GM12874 (cell line): ENCODE data around the gene PSD2.

Experiments used
- TF ChIP-seq, protein P1 (sequence below): IDR thresholded peaks from 2 replicates; pipeline ENCODE4 v1.5.1; 2011; ENCODE audit warnings: low read depth, mild to moderate bottlenecking, control low read depth, low read length, moderate library complexity; ENCODE audit not compliant: insufficient read depth

The PSD2 gene

DNA sequence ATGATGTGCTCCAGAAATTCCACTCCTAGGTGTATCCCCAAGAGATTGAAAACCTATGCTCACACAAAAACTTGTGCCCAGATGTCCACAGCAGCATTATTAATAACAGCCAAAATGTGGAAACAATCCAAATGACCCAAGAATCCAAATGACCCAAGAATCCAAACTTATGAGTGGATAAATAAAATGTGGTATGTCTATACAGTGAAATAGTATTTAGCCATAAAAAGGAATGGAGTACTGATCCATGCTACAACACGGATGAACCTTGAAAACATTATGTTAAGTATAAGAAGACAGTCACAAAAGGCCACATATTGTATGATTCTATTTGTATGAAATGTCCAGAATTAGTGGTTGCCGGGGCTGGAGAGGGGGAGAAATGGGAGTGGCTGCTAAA lies 80.3 kb downstream of the PSD2 start:
- TF ChIP-seq, protein P1, sequence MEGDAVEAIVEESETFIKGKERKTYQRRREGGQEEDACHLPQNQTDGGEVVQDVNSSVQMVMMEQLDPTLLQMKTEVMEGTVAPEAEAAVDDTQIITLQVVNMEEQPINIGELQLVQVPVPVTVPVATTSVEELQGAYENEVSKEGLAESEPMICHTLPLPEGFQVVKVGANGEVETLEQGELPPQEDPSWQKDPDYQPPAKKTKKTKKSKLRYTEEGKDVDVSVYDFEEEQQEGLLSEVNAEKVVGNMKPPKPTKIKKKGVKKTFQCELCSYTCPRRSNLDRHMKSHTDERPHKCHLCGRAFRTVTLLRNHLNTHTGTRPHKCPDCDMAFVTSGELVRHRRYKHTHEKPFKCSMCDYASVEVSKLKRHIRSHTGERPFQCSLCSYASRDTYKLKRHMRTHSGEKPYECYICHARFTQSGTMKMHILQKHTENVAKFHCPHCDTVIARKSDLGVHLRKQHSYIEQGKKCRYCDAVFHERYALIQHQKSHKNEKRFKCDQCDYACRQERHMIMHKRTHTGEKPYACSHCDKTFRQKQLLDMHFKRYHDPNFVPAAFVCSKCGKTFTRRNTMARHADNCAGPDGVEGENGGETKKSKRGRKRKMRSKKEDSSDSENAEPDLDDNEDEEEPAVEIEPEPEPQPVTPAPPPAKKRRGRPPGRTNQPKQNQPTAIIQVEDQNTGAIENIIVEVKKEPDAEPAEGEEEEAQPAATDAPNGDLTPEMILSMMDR: no peak

DNA sequence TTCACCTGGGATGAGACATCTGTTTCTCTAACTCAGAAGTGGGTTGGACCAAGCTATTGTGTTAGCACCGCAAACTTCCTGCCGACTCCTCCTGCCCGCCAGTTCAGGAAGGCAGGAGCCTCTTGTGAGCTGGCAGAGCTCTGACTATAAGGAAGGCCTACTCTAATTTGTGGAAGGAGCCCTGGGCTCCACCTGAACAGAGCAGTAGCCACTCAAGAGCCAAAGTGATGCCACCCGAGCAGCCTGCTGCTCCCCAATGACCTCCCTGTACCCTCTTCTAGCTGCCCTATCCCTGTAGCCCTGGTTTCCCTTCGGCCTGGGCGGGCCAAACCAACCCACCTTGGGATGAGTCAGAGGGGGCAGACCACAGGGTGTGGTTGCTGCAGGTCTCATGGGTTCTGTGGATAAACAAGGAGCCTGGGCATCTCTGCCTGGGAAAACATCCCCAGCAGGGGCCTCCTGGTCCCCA lies 81.6 kb downstream of the PSD2 start:
- TF ChIP-seq, protein P1: no peak

DNA sequence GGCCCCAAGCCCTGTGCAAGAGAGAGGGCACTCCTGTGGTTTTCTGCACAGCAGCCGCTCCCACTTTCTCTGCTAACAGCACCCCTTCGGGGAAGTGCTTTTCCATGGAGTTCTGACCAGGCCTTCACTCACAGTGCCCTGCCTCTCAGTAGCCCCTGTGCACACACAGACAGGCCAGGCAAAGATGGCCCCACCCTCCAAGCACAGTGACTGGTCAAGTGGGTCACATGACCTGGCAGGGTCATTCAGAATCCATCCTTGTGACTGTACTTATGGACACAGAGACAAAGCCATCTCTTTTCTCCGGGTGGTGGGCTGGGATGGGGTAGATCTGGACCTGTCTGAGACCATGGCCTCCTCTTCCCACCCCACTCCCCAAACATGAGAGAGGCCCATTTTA lies 82.5 kb downstream of the PSD2 start:
- TF ChIP-seq, protein P1: no peak

DNA sequence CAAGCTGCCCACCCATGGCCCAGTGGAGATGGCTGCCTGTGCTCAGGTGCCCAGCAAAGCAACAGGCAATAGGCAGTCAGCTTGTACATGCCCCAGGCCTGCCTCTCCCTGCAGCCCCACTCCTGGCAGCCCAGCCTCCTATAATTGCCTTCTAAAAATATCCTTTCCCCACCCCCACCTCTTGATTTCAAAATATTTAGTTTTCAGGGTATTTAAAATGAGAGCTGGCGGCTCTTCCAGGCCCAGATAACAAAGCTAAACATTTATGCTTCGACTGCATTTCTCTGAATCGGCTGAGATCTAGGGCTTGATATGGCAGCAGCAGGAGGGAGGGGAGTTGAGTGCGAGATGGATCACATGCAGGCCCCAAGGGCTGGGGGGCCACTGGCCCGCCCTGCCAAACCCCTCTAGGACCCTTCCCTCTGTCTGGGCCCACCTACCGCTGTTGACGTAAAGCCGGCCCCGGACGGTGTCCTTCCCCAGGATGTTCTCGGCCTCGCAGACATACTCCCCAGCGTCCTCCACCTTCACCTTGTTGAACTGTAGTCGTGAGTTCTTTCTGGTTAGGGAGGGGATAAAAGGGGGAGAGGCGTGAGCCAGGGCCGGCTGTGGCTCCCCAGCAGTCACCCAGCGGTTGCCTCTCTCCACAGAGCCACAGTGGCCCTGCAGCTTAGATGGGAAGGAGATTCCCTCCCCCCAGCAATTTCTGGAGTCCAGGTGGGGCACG lies 85.0 kb downstream of the PSD2 start:
- TF ChIP-seq, protein P1: no peak

DNA sequence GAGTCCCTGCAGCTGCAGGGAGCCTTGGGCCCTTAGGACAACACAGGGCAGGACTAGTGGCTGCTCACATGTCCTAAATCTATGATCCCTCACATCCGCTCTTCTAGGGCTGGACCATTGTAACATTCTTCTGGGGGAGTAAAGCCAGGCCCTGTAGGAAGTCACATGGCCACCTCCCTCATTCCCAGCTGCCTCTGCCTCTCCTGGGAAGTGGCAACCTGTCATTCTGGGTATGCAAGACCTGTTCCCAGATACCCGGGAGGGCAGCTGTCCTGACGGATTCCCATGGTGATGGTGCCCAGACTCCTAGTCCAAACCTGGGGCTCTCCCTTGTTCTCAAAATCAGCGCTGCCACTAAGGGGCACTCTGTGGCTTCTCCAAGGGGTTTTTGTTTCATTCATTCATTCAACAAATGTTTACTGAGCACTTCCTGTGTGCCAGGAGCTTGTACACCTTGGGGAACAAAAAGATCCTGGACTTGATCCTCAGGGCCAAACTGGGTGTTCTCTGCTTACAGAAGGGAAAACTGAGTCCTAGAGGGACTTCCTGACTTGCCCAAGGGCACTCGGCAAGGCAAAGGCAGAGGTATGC lies 85.6 kb downstream of the PSD2 start:
- TF ChIP-seq, protein P1: no peak

DNA sequence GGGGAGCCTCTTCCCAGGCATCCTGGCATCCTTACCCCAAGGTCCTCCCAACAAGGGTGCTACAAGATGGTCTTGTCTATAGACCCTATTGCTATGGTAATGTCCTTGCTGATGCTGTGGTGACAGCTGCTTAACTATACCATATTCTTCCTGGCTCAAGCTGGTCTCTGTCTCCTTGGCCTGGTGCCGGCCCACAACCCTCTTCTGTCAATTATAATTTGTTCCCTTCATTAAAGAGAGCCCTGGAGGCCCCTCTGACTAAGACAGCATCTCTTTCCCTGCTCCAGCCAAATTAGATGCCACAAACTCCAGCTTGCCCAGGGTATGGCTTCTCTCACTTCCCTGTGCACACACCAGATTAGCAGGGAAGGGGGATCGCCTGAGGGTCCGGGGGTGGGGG lies 86.7 kb downstream of the PSD2 start:
- TF ChIP-seq, protein P1: no peak

DNA sequence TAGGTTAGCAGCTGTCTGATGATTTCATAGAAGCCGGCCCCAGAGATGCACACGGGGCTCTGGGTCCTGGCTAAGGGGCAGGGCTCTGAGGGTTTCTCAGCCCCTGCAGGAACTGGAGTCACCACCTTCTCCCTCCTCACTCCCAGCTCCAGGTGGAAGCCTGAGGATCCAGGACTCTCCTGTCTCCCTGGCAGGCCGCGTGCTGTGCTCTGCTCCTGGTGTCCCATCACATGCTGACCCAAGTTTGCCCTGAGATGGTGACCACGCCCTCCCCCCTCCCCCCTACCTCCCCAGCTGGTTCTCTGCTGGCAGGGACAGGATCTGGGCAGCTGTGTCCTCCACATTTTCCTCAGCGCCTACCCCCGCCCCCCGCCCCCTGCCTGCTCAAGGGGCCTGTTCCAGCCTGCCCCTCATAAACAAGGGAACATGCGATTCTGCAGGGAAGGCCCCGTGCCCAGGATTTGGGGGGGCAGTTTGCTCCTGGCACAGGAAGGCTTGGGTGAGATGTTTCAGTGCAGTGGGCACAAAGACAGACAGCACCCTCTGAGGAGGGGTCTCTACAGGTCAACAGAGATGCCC lies 87.4 kb downstream of the PSD2 start:
- TF ChIP-seq, protein P1: no peak
